Measurements from ENCODE around the gene ZNF362.

- TF ChIP-seq EZH2 (IDR thresholded peaks at IDR 0.05) (no peak), CTCF (IDR thresholded peaks at IDR 0.05) (no peak)
These were observed 81.8 kb downstream of the ZNF362 start for GRCh38 chr1:33338048-33338439.

Data from neural progenitor cell (in vitro differentiated cells).